HG02885 (cell line): Measurements from ENCODE around the gene GATB.

Experiments used
- ATAC-seq: cut with Tn5 transposase; IDR thresholded peaks from one replicate; pipeline ENCODE4 v1.9.1; 2021; ENCODE audit warnings: mild to moderate bottlenecking; ENCODE audit not compliant: unreplicated experiment, poor library complexity

Gene GATB

GRCh38 chr4:151760712-151761661, at the start of gene GATB:
GATB (minus strand) TSS chr4:151761007; CDS start chr4:151760982, 25 bp downstream.
- ATAC-seq, result peak; percentile 100

DNA sequence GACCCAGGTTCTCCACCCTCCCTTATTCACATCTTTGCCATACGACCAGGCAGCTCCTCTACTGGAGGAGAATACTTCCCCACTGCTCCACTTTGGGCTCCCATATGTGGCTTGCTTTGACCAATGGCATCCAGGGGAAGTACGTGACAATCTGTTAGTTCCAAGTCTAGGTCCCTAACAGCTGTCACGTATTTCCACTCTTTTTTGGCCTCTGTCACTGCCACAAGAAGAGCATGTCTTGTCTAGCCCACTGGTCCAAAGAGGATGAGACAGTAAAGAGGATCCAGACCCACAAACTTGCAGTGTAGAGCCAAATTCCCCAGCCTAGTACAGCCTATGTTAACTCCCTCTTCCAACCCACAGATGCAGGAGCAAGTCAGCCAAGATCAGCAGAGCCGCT, 49.7 kb upstream of the GATB start:
- ATAC-seq, result no peak

- ATAC-seq, result no peak
Observed at GRCh38 chr4:151809716-151810115, 48.9 kb upstream of the GATB start.

GRCh38 chr4:151808542-151808941, 47.7 kb upstream of the GATB start:
- no peak for ATAC-seq

- ATAC-seq, result no peak
Observed at GRCh38 chr4:151808120-151808529, 47.3 kb upstream of the GATB start.

GRCh38 chr4:151807220-151807619, 46.4 kb upstream of the GATB start:
- no peak for ATAC-seq

DNA sequence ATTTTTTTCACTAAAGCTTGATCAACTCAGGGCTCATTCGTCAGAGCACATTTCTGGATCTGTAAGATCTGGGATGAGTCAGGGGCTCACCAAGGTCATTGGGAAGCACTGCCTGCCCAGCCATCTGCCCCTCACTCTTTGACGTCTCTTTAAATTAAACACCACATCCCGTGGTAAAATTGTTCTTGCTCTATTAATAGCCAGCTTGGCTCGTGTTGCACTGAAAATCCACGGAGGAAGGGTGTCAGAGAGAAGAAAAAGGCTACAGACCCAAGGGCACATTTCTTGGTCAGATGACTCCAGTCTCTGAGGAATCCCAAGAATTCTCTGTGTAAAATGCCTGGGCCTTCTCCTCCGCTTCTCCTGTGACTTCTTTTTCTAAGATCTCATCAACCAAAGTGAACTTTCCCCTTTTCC, 45.7 kb upstream of the GATB start:
- no peak for ATAC-seq

GRCh38 chr4:151804821-151805220, 44.0 kb upstream of the GATB start:
- no peak for ATAC-seq

GRCh38 chr4:151804086-151804630, 43.4 kb upstream of the GATB start:
- no peak for ATAC-seq

GRCh38 chr4:151803246-151803645, 42.4 kb upstream of the GATB start:
- no peak for ATAC-seq

GRCh38 chr4:151801547-151802516, 41.0 kb upstream of the GATB start:
- ATAC-seq, result peak; percentile 41

DNA sequence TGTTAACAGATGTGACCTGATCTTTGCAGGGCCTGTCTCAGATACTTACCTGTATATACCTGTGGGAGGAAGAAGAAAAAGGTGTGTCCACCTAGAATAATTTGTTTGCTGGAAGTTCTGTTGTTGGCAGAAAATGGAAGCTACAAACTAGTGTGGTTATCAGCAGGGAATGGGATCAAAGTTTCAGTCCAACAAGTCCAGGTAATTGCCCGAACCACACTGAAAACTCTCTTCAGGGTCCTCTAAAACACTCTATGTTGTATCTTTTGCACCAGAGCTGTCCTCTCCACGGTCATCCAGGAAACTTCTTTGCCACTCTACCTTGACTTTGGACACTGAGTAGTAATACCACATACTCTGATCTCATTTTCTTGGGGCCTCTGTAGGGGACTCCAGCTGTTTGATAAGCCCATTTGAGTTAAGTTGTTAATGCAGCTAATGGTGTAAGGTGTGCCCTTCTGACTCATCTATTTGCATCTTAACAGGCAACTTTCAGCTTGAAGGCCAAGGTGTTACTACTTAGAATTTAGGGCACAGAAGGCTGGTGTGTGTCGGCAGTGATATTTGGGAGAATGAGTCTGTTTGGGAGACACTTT, 38.7 kb upstream of the GATB start:
- ATAC-seq, result no peak

GRCh38 chr4:151798678-151799416, 38.0 kb upstream of the GATB start:
- peak; percentile 89 for ATAC-seq

DNA sequence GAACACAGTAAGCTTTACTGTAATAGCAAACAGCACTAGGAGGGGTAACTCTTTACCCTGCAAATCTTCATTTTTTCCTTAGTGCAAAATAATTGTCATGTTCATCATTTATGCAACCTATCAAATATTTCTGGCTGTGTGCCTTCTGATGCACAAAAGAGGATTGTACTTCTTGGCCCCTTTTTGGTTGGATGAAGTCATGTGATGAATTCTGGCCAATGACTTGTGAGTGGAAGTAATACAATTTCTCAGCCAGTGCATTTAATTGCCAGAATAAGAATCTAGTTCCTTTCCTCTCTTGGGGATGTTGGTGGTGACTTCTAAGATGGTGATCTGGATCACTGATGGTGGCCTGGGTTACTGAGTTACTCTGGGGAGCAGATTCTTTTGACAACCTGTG, 37.0 kb upstream of the GATB start:
- ATAC-seq, result no peak

- ATAC-seq, result no peak
Observed at GRCh38 chr4:151797131-151797530, 36.3 kb upstream of the GATB start.

DNA sequence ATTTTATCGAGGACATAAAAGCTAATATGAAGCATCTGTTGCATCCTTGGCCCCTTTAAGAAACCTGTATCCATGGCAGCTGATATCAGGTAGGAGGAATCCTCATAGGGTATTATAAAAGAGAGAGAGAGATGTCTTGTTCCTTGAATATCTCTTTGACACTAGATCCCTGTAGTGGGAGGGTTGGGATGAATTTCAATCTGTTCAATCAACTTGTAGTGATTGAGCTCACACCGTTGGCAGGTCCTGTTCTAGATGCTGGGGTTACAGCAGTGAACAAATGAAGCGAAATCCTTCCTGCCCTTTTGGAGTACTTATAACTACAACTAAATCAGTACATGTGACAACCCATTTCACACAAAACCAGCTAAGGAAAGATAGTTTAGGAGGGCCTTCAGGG, 35.3 kb upstream of the GATB start:
- no peak for ATAC-seq

- no peak for ATAC-seq
Observed at GRCh38 chr4:151792995-151793394, 32.2 kb upstream of the GATB start.

DNA sequence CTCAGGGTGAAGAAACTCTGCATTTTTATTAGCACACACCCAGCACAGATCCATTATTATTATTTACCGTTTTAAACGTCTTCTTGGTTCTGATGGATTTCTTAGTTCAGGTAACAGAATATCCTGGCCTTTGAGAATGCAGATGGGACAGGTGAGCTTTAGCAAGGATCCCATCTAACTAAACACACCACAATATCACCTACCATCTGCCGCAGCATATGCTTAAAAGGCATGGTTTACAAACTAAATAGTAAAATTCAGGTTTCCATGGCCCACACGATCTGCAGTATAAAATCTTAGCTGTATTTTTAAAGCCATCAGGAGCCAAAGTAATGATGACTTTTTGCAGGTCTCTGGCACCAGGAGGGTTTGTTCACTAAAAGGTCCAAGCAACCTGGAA, 31.7 kb upstream of the GATB start:
- no peak for ATAC-seq

DNA sequence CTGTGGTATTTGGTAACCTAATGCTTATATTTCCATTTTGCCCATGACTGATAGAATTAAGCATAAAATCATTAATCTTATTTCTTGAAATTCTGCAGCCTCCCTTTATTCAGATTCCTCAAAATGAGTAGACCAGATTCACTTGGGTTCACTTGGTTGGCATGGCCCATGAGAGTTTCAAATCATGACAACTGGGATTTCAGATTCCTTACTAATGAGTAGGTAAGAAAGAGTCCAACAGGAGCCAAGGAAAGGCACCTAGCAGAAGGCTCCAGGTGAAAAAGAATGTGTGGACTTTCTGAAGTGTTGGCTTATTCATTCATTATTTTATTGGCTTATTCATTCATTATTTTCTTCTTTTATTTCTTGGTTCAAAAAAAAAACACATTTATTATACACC, 27.2 kb upstream of the GATB start:
- ATAC-seq, result no peak

- ATAC-seq, result no peak
Observed at GRCh38 chr4:151786158-151786495, 25.3 kb upstream of the GATB start.
